GM12872 (cell line): ENCODE measurements around the gene TBX5.

Source experiments
- TF ChIP-seq, protein P1 (sequence below): IDR thresholded peaks from 3 replicates; pipeline ENCODE4 v1.5.1; 2011; ENCODE audit warnings: low read depth, mild to moderate bottlenecking, low read length, moderate library complexity; ENCODE audit not compliant: insufficient read depth

The TBX5 gene

GRCh38 chr12:114407842-114408411 lies 2.0 kb upstream of the TBX5 start:
- TF ChIP-seq, protein P1, sequence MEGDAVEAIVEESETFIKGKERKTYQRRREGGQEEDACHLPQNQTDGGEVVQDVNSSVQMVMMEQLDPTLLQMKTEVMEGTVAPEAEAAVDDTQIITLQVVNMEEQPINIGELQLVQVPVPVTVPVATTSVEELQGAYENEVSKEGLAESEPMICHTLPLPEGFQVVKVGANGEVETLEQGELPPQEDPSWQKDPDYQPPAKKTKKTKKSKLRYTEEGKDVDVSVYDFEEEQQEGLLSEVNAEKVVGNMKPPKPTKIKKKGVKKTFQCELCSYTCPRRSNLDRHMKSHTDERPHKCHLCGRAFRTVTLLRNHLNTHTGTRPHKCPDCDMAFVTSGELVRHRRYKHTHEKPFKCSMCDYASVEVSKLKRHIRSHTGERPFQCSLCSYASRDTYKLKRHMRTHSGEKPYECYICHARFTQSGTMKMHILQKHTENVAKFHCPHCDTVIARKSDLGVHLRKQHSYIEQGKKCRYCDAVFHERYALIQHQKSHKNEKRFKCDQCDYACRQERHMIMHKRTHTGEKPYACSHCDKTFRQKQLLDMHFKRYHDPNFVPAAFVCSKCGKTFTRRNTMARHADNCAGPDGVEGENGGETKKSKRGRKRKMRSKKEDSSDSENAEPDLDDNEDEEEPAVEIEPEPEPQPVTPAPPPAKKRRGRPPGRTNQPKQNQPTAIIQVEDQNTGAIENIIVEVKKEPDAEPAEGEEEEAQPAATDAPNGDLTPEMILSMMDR, result no peak

GRCh38 chr12:114406984-114407841 lies 1.3 kb upstream of the TBX5 start:
- TF ChIP-seq, protein P1, result no peak

- TF ChIP-seq, protein P1, result no peak
Measured at GRCh38 chr12:114406316-114406983, 506 bp upstream of the TBX5 start.

- TF ChIP-seq, protein P1, result no peak
Measured at GRCh38 chr12:114404926-114405518, 922 bp downstream of the TBX5 start.

- TF ChIP-seq, protein P1, result no peak
Measured at GRCh38 chr12:114404083-114404925, 1.6 kb downstream of the TBX5 start.

DNA sequence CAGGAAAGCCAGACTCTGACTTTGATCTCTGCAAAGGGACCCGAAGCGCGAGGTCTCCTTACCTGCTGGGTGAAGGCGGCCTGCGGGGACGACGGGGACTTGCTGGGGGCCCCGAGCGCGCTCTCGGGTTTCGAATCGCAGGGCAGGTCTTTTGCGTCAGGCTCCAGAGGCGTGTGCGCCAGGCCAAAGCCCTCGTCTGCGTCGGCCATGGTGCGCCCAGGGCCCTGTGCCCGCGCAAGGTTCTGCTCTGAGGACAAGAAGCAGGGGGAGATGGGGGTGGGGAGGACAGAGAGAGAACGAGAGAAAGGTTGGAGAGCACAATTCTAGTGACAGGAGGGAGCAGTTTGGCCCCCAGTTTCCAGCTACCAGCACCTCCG lies 2.3 kb downstream of the TBX5 start:
- TF ChIP-seq, protein P1, result no peak
